ENCODE measurements around the gene HOTAIR. TPM values are rescaled to one million over a fixed set of nuclear protein-coding genes. Genes with fewer than 3 reads are reported as not detected.

HOTAIR gene
- total RNA-seq, 1 donor from 2014 or later: not detected

GRCh38 chr12:53988541-53989226, 13.9 kb upstream of the HOTAIR start:
- H3K27me3 ChIP-seq: peaks cover 100% of the 10 kb centered on the region
- H3K4me1 ChIP-seq: no peaks in the 10 kb centered on the region
- Mint-ChIP-seq H3K36me3 (no peaks in the 10 kb centered on the region), H3K4me1 (no peaks in the 10 kb centered on the region), H3K27ac (no peak overlapping the region), H3K9me3 (peaks cover 6% of the 10 kb centered on the region), H3K4me3 (no peak overlapping the region), H3K27me3 (ENCODE audit: insufficient read depth, low read depth) (peaks cover 99% of the 10 kb centered on the region)
- H3K4me2 ChIP-seq: no peak overlapping the region
- H3K27ac ChIP-seq: no peak overlapping the region
- H2AFZ ChIP-seq (replicated peaks): no peak overlapping the region
- TF ChIP-seq EZH2 (IDR thresholded peaks at IDR 0.05) (no peak), EZH2phosphoT487 (IDR thresholded peaks at IDR 0.05) (no peak)
- TF ChIP-seq, protein P1, sequence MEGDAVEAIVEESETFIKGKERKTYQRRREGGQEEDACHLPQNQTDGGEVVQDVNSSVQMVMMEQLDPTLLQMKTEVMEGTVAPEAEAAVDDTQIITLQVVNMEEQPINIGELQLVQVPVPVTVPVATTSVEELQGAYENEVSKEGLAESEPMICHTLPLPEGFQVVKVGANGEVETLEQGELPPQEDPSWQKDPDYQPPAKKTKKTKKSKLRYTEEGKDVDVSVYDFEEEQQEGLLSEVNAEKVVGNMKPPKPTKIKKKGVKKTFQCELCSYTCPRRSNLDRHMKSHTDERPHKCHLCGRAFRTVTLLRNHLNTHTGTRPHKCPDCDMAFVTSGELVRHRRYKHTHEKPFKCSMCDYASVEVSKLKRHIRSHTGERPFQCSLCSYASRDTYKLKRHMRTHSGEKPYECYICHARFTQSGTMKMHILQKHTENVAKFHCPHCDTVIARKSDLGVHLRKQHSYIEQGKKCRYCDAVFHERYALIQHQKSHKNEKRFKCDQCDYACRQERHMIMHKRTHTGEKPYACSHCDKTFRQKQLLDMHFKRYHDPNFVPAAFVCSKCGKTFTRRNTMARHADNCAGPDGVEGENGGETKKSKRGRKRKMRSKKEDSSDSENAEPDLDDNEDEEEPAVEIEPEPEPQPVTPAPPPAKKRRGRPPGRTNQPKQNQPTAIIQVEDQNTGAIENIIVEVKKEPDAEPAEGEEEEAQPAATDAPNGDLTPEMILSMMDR (IDR thresholded peaks at IDR 0.05): no peak
- peaks cover 84% of the 10 kb centered on the region for H4K20me1 ChIP-seq (ENCODE audit: low read depth)
- H3K36me3 ChIP-seq: no peaks in the 10 kb centered on the region
- H3K79me2 ChIP-seq (ENCODE audit: low read depth): no peaks in the 10 kb centered on the region
- no peak for DNase-seq (ENCODE audit: low spot score)
- no peak overlapping the region for H3K4me3 ChIP-seq
- H3K9me3 ChIP-seq (ENCODE audit: low read depth): no peaks in the 10 kb centered on the region
- no peaks in the 10 kb centered on the region for H3F3A ChIP-seq (ENCODE audit: low read depth)
- no peak overlapping the region for H3K9ac ChIP-seq

GRCh38 chr12:53987787-53988230, 13.1 kb upstream of the HOTAIR start:
- Histone ChIP-seq H3K4me2 (no peak overlapping the region), H4K20me1 (ENCODE audit: low read depth) (peaks cover 83% of the 10 kb centered on the region), H3K9ac (no peak overlapping the region), H3K4me1 (no peaks in the 10 kb centered on the region), H2AFZ (replicated peaks) (no peak overlapping the region), H3K79me2 (ENCODE audit: low read depth) (no peaks in the 10 kb centered on the region), H3K27ac (no peak overlapping the region), H3K9me3 (ENCODE audit: low read depth) (no peaks in the 10 kb centered on the region), H3K4me3 (no peak overlapping the region), H3F3A (ENCODE audit: low read depth) (no peaks in the 10 kb centered on the region), H3K36me3 (no peaks in the 10 kb centered on the region), H3K27me3 (peaks cover 100% of the 10 kb centered on the region)
- Mint-ChIP-seq H3K27ac (no peak overlapping the region), H3K36me3 (no peaks in the 10 kb centered on the region), H3K27me3 (ENCODE audit: insufficient read depth, low read depth) (peaks cover 99% of the 10 kb centered on the region), H3K4me3 (no peak overlapping the region), H3K4me1 (no peaks in the 10 kb centered on the region), H3K9me3 (peaks cover 9% of the 10 kb centered on the region)
- no peak for DNase-seq (ENCODE audit: low spot score)
- TF ChIP-seq EZH2phosphoT487 (IDR thresholded peaks at IDR 0.05) (no peak), EZH2 (IDR thresholded peaks at IDR 0.05) (no peak)
- TF ChIP-seq, protein P1 (IDR thresholded peaks at IDR 0.05): no peak

DNA sequence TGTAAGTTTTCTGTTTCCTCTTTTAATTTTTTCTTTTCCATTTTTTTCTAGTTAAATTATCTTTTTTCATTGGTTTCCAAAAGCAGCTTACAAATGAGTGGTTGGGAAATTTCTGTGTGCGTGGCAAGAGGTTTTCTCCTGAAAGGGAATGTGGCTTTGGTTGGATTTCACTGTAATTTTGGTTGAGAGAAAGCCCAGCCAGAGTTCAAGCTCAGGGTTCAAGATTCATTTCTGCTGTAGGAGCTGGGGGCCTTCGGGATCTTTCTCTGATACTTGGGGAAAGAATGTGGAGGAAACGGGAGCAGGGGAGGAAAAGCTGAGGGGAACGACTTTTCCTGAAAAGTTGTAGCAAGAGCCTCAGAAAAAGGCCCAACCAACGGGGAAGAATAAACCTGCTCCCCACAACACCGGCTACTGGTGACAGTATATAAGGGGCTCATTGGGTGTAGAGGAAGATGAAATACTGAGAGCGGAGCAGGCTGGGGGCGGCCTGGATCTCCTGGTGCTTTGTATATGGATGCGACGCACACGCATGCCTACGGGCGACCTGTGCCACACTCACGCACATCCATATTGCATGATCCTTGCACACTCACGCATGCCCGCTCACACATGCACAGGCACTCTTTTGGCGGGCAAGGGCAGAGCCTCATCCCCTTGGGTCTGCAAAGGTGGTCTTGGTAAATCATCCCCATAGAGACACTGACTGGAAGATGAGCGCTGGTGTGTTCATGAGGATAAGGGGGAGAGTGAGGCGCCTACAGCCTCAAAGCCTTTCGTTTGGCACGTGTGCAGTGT, 12.1 kb upstream of the HOTAIR start:
- H3K27me3 Mint-ChIP-seq (ENCODE audit: insufficient read depth, low read depth): peaks cover 99% of the 10 kb centered on the region
- no peaks in the 10 kb centered on the region for H3K4me1 Mint-ChIP-seq
- H3K9ac ChIP-seq: no peak overlapping the region
- no peaks in the 10 kb centered on the region for H3K9me3 ChIP-seq (ENCODE audit: low read depth)
- H3K36me3 Mint-ChIP-seq: no peaks in the 10 kb centered on the region
- no peak overlapping the region for H3K4me3 ChIP-seq
- no peaks in the 10 kb centered on the region for H3K4me1 ChIP-seq
- no peaks in the 10 kb centered on the region for H3K36me3 ChIP-seq
- no peaks in the 10 kb centered on the region for H3F3A ChIP-seq (ENCODE audit: low read depth)
- H3K4me2 ChIP-seq: no peak overlapping the region
- TF ChIP-seq EZH2phosphoT487 (IDR thresholded peaks at IDR 0.05) (no peak), EZH2 (IDR thresholded peaks at IDR 0.05) (no peak)
- TF ChIP-seq, protein P1 (IDR thresholded peaks at IDR 0.05): no peak
- H3K27me3 ChIP-seq: peaks cover 100% of the 10 kb centered on the region
- H2AFZ ChIP-seq (replicated peaks): no peak overlapping the region
- DNase-seq (ENCODE audit: low spot score): no peak
- no peak overlapping the region for H3K4me3 Mint-ChIP-seq
- no peaks in the 10 kb centered on the region for H3K79me2 ChIP-seq (ENCODE audit: low read depth)
- no peak overlapping the region for H3K27ac ChIP-seq
- H4K20me1 ChIP-seq (ENCODE audit: low read depth): peaks cover 83% of the 10 kb centered on the region
- no peak overlapping the region for H3K27ac Mint-ChIP-seq
- peaks cover 9% of the 10 kb centered on the region for H3K9me3 Mint-ChIP-seq

All from neural progenitor cell (in vitro differentiated cells).